ENCODE data around the gene IQSEC2.

Gene IQSEC2

GRCh38 chrX:53223068-53223693 lies 58.2 kb downstream of the IQSEC2 start:
- H3K36me3 ChIP-seq: peaks cover 51% of the 10 kb centered on the region
- TF ChIP-seq CTCF (IDR thresholded peaks at IDR 0.05; ENCODE audit: low read depth, low read length): 0 out of 2 replicates have a peak, but pooled peaks have one; percentile 22
- H3K9me3 ChIP-seq (ENCODE audit: severe bottlenecking): no peaks in the 10 kb centered on the region
- H3K4me3 ChIP-seq (ENCODE audit: low read depth, low read length): peak overlapping the region; percentile 94
- no peak for DNase-seq
- H3K27me3 ChIP-seq (ENCODE audit: insufficient read depth, low read depth, severe bottlenecking): no peaks in the 10 kb centered on the region
- H3K27ac ChIP-seq: no peak overlapping the region

Data from WERI-Rb-1 (cell line).